Mucosa of rectum (tissue), 2 donors: ENCODE data around the gene HIGD2A.
A peak's percentile ranks its signal among the peaks of the same experiment; 100 is the strongest.
"Not testable (repeated sequence)": the region's sequence is repeated elsewhere in the genome, so short reads cannot be mapped to it uniquely, and the experiment has no call there.

ENCODE experiments used
- H3K27ac ChIP-seq, 2 donors: one replicate each; pipeline ENCODE4 v1.7.0; 2013; ENCODE audit warnings: inconsistent platforms in 2 of 2, low read depth in 2 of 2, low read length in 2 of 2
- H3K27me3 ChIP-seq, 2 donors: one replicate each; pipeline ENCODE4 v1.7.0; 2013; ENCODE audit warnings: low read length in 2 of 2; ENCODE audit not compliant: control insufficient read depth in 2 of 2, insufficient read depth in 2 of 2
- H3K36me3 ChIP-seq, 2 donors: one replicate each; pipeline ENCODE4 v1.7.0; 2013; ENCODE audit warnings: low read length in 2 of 2; ENCODE audit not compliant: control insufficient read depth in 2 of 2, insufficient read depth in 2 of 2
- H3K4me1 ChIP-seq, 2 donors: one replicate each; pipeline ENCODE4 v1.7.0; 2013; ENCODE audit warnings: low read length in 2 of 2, mild to moderate bottlenecking in 1 of 2; ENCODE audit not compliant: control insufficient read depth in 2 of 2, insufficient read depth in 2 of 2
- H3K4me3 ChIP-seq, 2 donors: one replicate each; pipeline ENCODE4 v1.7.0; 2013; ENCODE audit warnings: low read length in 2 of 2
- H3K9ac ChIP-seq, 2 donors: one replicate each; pipeline ENCODE4 v1.7.0; 2013; ENCODE audit warnings: low read length in 2 of 2, low read depth in 1 of 2, mild to moderate bottlenecking in 1 of 2
- H3K9me3 ChIP-seq, 2 donors: one replicate each; pipeline ENCODE4 v1.7.0; 2013; ENCODE audit warnings: low read length in 2 of 2; ENCODE audit not compliant: control insufficient read depth in 2 of 2
- donor health status: healthy.
- donor health status: Normal muscosa, but diverticular disease.

HIGD2A gene

GRCh38 chr5:176407456-176408251, 19.1 kb downstream of the HIGD2A start:
- Histone ChIP-seq H3K27me3 (no peaks in the 10 kb centered on the region), H3K4me3 (no peak overlapping the region), H3K36me3 (peaks cover 8 to 41% of the 10 kb centered on the region in 2 donors), H3K27ac (no peak overlapping the region), H3K9me3 (no peaks in the 10 kb centered on the region), H3K9ac (no peak overlapping the region), H3K4me1 (peaks cover 25 to 52% of the 10 kb centered on the region in 2 donors)

GRCh38 chr5:176408252-176408573, 19.7 kb downstream of the HIGD2A start:
- H3K27me3 ChIP-seq, H3K9me3 ChIP-seq, H3K27ac ChIP-seq, H3K4me3 ChIP-seq, H3K9ac ChIP-seq: not testable (repeated sequence)
- Histone ChIP-seq H3K36me3 (peaks cover 8 to 41% of the 10 kb centered on the region in 2 donors), H3K4me1 (peaks cover 25 to 47% of the 10 kb centered on the region in 2 donors)

- no peak overlapping the region for H3K4me3 ChIP-seq
- no peak overlapping the region for H3K9ac ChIP-seq
- H3K36me3 ChIP-seq: peaks cover 8 to 41% of the 10 kb centered on the region in 2 donors
- no peaks in the 10 kb centered on the region for H3K27me3 ChIP-seq
- H3K9me3 ChIP-seq: no peaks in the 10 kb centered on the region
- H3K4me1 ChIP-seq: peaks cover 24 to 46% of the 10 kb centered on the region in 2 donors
- no peak overlapping the region for H3K27ac ChIP-seq
Measured at GRCh38 chr5:176408590-176408989, 20.0 kb downstream of the HIGD2A start.

GRCh38 chr5:176409765-176410164, 21.2 kb downstream of the HIGD2A start:
- Histone ChIP-seq H3K9me3 (no peaks in the 10 kb centered on the region), H3K36me3 (peaks cover 8 to 43% of the 10 kb centered on the region in 2 donors), H3K4me3 (no peak overlapping the region), H3K4me1 (peaks cover 27 to 45% of the 10 kb centered on the region in 2 donors), H3K9ac (no peak overlapping the region), H3K27me3 (no peaks in the 10 kb centered on the region), H3K27ac (no peak overlapping the region)

- H3K27me3 ChIP-seq: no peaks in the 10 kb centered on the region
- no peak overlapping the region for H3K27ac ChIP-seq
- H3K9ac ChIP-seq: peak overlapping the region in 1 of 2 donors; percentile 6
- peaks cover 27 to 44% of the 10 kb centered on the region in 2 donors for H3K4me1 ChIP-seq
- H3K9me3 ChIP-seq: no peaks in the 10 kb centered on the region
- H3K36me3 ChIP-seq: peaks cover 8 to 43% of the 10 kb centered on the region in 2 donors
- H3K4me3 ChIP-seq: no peak overlapping the region
Measured at GRCh38 chr5:176410486-176411180, 22.1 kb downstream of the HIGD2A start.

- Histone ChIP-seq H3K4me3 (no peak overlapping the region), H3K9ac (no peak overlapping the region), H3K27me3 (no peaks in the 10 kb centered on the region), H3K4me1 (peaks cover 26 to 39% of the 10 kb centered on the region in 2 donors), H3K9me3 (no peaks in the 10 kb centered on the region), H3K27ac (peak overlapping the region in 1 of 2 donors; percentile 16), H3K36me3 (peaks cover 8 to 26% of the 10 kb centered on the region in 2 donors)
Measured at GRCh38 chr5:176412517-176413254, 24.1 kb downstream of the HIGD2A start.

- peak overlapping the region in 1 of 2 donors; percentile 16 for H3K27ac ChIP-seq
- no peak overlapping the region for H3K4me3 ChIP-seq
- peak overlapping the region in 1 of 2 donors; percentile 97 for H3K9ac ChIP-seq
- H3K9me3 ChIP-seq: no peaks in the 10 kb centered on the region
- H3K36me3 ChIP-seq: peaks cover 6 to 21% of the 10 kb centered on the region in 2 donors
- H3K4me1 ChIP-seq: peaks cover 26 to 39% of the 10 kb centered on the region in 2 donors
- H3K27me3 ChIP-seq: no peaks in the 10 kb centered on the region
Measured at GRCh38 chr5:176413255-176413565, 24.7 kb downstream of the HIGD2A start.

GRCh38 chr5:176413709-176414191, 25.2 kb downstream of the HIGD2A start:
- Histone ChIP-seq H3K36me3 (peaks cover 6 to 17% of the 10 kb centered on the region in 2 donors), H3K27ac (peak overlapping the region in 1 of 2 donors; percentile 24), H3K4me3 (no peak overlapping the region), H3K27me3 (no peaks in the 10 kb centered on the region), H3K4me1 (peaks cover 26 to 39% of the 10 kb centered on the region in 2 donors), H3K9me3 (no peaks in the 10 kb centered on the region), H3K9ac (peak overlapping the region in 1 of 2 donors; percentile 97)

GRCh38 chr5:176414704-176415103, 26.2 kb downstream of the HIGD2A start:
- peaks cover 26 to 39% of the 10 kb centered on the region in 2 donors for H3K4me1 ChIP-seq
- H3K9me3 ChIP-seq: no peaks in the 10 kb centered on the region
- no peaks in the 10 kb centered on the region for H3K27me3 ChIP-seq
- peak overlapping the region; percentile 89 to 93 for H3K4me3 ChIP-seq
- H3K36me3 ChIP-seq: peaks cover 6 to 12% of the 10 kb centered on the region in 2 donors
- peak overlapping the region in 1 of 2 donors; percentile 84 for H3K27ac ChIP-seq
- H3K9ac ChIP-seq: peak overlapping the region; percentile 81 to 97
